Endothelial cell (in vitro differentiated cells): ENCODE data around the gene MRPS27. TPM values are rescaled to one million over a fixed set of nuclear protein-coding genes. Genes with fewer than 3 reads are reported as not detected.

Experiments
- DNase-seq: peaks from one replicate; pipeline ENCODE4 v3.0.0; 2021; ENCODE audit warnings: low spot score
- H3K27ac Mint-ChIP-seq: one replicate; pipeline ENCODE4 v1.8.0; 2021; ENCODE audit warnings: mixed read lengths, inconsistent platforms; ENCODE audit not compliant: unreplicated experiment
- H3K27me3 Mint-ChIP-seq: one replicate; pipeline ENCODE4 v1.8.0; 2021; ENCODE audit warnings: mild to moderate bottlenecking, moderate library complexity, mixed read lengths, inconsistent platforms; ENCODE audit not compliant: unreplicated experiment
- H3K36me3 Mint-ChIP-seq: one replicate; pipeline ENCODE4 v1.8.0; 2021; ENCODE audit warnings: mild to moderate bottlenecking, low read depth, mixed read lengths, inconsistent platforms; ENCODE audit not compliant: unreplicated experiment
- H3K4me1 Mint-ChIP-seq: one replicate; pipeline ENCODE4 v1.8.0; 2021; ENCODE audit warnings: mild to moderate bottlenecking, mixed read lengths, inconsistent platforms; ENCODE audit not compliant: unreplicated experiment
- H3K4me3 Mint-ChIP-seq: one replicate; pipeline ENCODE4 v1.8.0; 2021; ENCODE audit warnings: mild to moderate bottlenecking, mixed read lengths, inconsistent platforms; ENCODE audit not compliant: unreplicated experiment
- H3K9me3 Mint-ChIP-seq: one replicate; pipeline ENCODE4 v1.8.0; 2021; ENCODE audit warnings: mixed read lengths, inconsistent platforms; ENCODE audit not compliant: unreplicated experiment
- CTCF ChIP-seq: fragments of 200-600 bp; sonication (generic); IDR thresholded peaks from one replicate; pipeline ENCODE4 v1.5.0; 2021; ENCODE audit warnings: antibody characterized with exemption; ENCODE audit not compliant: unreplicated experiment
- total RNA-seq: library from RNA; stranded (reverse); fragmentation: NEBNext Ultra II Directional; extraction: Animal tissue kit (Norgen Biotek cat#: 25700); gene quantifications from one replicate; pipeline ENCODE4 v1.2.1, GENCODE V29; 2021; ENCODE audit not compliant: unreplicated experiment

MRPS27 gene
- total RNA-seq, 1 donor from 2014 or later, result 62.8 TPM

- no peak for DNase-seq
- no peak for TF ChIP-seq CTCF
- Mint-ChIP-seq H3K4me1 (peaks cover 6% of the 10 kb centered on the region), H3K27ac (no peak overlapping the region), H3K36me3 (peaks cover 44% of the 10 kb centered on the region), H3K4me3 (no peak overlapping the region), H3K9me3 (no peaks in the 10 kb centered on the region), H3K27me3 (peaks cover 3% of the 10 kb centered on the region)
Observed at GRCh38 chr5:72206160-72206559, 113.9 kb downstream of the MRPS27 start.

- TF ChIP-seq CTCF, result no peak
- H3K4me3 Mint-ChIP-seq, result no peak overlapping the region
- no peak for DNase-seq
- H3K36me3 Mint-ChIP-seq, result peaks cover 44% of the 10 kb centered on the region
- H3K4me1 Mint-ChIP-seq, result peaks cover 6% of the 10 kb centered on the region
- H3K27me3 Mint-ChIP-seq, result peaks cover 3% of the 10 kb centered on the region
- H3K9me3 Mint-ChIP-seq, result no peaks in the 10 kb centered on the region
- H3K27ac Mint-ChIP-seq, result no peak overlapping the region
Observed at GRCh38 chr5:72205431-72206009, 114.5 kb downstream of the MRPS27 start.

GRCh38 chr5:72204946-72205345, 115.1 kb downstream of the MRPS27 start:
- Mint-ChIP-seq H3K27ac (no peak overlapping the region), H3K4me1 (peaks cover 6% of the 10 kb centered on the region), H3K4me3 (no peak overlapping the region), H3K27me3 (peaks cover 3% of the 10 kb centered on the region), H3K9me3 (no peaks in the 10 kb centered on the region), H3K36me3 (peaks cover 50% of the 10 kb centered on the region)
- DNase-seq, result no peak
- TF ChIP-seq CTCF, result no peak

GRCh38 chr5:72203251-72203845, 116.7 kb downstream of the MRPS27 start:
- no peak for TF ChIP-seq CTCF
- Mint-ChIP-seq H3K9me3 (no peaks in the 10 kb centered on the region), H3K4me3 (no peak overlapping the region), H3K36me3 (peaks cover 62% of the 10 kb centered on the region), H3K27me3 (peaks cover 3% of the 10 kb centered on the region), H3K4me1 (peaks cover 5% of the 10 kb centered on the region), H3K27ac (no peak overlapping the region)
- no peak for DNase-seq

GRCh38 chr5:72202331-72202825, 117.7 kb downstream of the MRPS27 start:
- no peaks in the 10 kb centered on the region for H3K9me3 Mint-ChIP-seq
- peaks cover 3% of the 10 kb centered on the region for H3K27me3 Mint-ChIP-seq
- H3K4me1 Mint-ChIP-seq, result peaks cover 7% of the 10 kb centered on the region
- TF ChIP-seq CTCF, result no peak
- no peak for DNase-seq
- H3K27ac Mint-ChIP-seq, result no peak overlapping the region
- no peak overlapping the region for H3K4me3 Mint-ChIP-seq
- H3K36me3 Mint-ChIP-seq, result peaks cover 71% of the 10 kb centered on the region
